Naive thymus-derived CD4-positive, alpha-beta T cell (primary cell): ENCODE measurements around the gene IGF2R. TPM values are rescaled to one million over a fixed set of nuclear protein-coding genes. Genes with fewer than 3 reads are reported as not detected.

Source experiments
- ATAC-seq: fragments of 150-1000 bp; cut with Tn5 transposase; 2 replicates; pipeline ENCODE4 v1.10.0; 2021; ENCODE audit warnings: mild to moderate bottlenecking, moderate library complexity
- CTCF ChIA-PET: fragments of 350-600 bp; sonication (Branson Sonifier 250); formaldehyde crosslinking; loops from one replicate; lab custom pipeline; 2021; ENCODE audit warnings: antibody characterized with exemption; lab: Charles Lee
- POLR2A ChIA-PET: fragments of 350-600 bp; sonication (Branson Sonifier 250); formaldehyde crosslinking; loops from one replicate; lab custom pipeline; 2021; ENCODE audit warnings: antibody characterized with exemption, inconsistent platforms; lab: Charles Lee
- DNase-seq, 9 donors: peaks; one replicate each; pipeline versions ENCODE4 v3.0.0 to v3.0.0-alpha.2; 2020 to 2022; ENCODE audit warnings: mixed read lengths in 1 of 9
- H3K27ac ChIP-seq: one replicate; pipeline ENCODE4 v1.7.0; 2013; ENCODE audit warnings: mild to moderate bottlenecking, low read depth, low read length, moderate library complexity
- H3K27me3 ChIP-seq, 2 donors: one replicate each; pipeline ENCODE4 v1.7.0; 2013; ENCODE audit warnings: low read length in 2 of 2, mild to moderate bottlenecking in 2 of 2, moderate library complexity in 2 of 2; ENCODE audit not compliant: control insufficient read depth in 2 of 2, insufficient read depth in 2 of 2
- H3K36me3 ChIP-seq, 3 experiments: 1 replicate in 2 of 3; 2 replicates in 1 of 3; pipeline ENCODE4 v1.7.0; 2013; ENCODE audit warnings: low read length in 3 of 3, mild to moderate bottlenecking in 3 of 3, moderate library complexity in 1 of 3; ENCODE audit not compliant: insufficient read depth in 3 of 3, control insufficient read depth in 2 of 3
- H3K4me1 ChIP-seq, 2 donors: one replicate each; pipeline ENCODE4 v1.7.0; 2013; ENCODE audit warnings: low read length in 2 of 2, mild to moderate bottlenecking in 2 of 2, moderate library complexity in 1 of 2; ENCODE audit not compliant: control insufficient read depth in 2 of 2, insufficient read depth in 2 of 2
- H3K4me3 ChIP-seq: 2 replicates; pipeline ENCODE4 v1.7.0; 2013; ENCODE audit warnings: mild to moderate bottlenecking, low read length
- H3K9me3 ChIP-seq, 3 experiments: 1 replicate in 2 of 3; 2 replicates in 1 of 3; pipeline ENCODE4 v1.7.0; 2013; ENCODE audit warnings: low read length in 3 of 3; ENCODE audit not compliant: control insufficient read depth in 2 of 3
- H3K27ac Mint-ChIP-seq, 9 donors: one replicate each; pipeline ENCODE4 v1.8.0; 2020 to 2022; ENCODE audit warnings: mixed read lengths in 9 of 9, mild to moderate bottlenecking in 8 of 9, moderate library complexity in 5 of 9, inconsistent platforms in 2 of 9
- H3K27me3 Mint-ChIP-seq, 5 donors: one replicate each; pipeline ENCODE4 v1.8.0; 2021 to 2022; ENCODE audit warnings: mixed read lengths in 5 of 5, mild to moderate bottlenecking in 1 of 5
- H3K36me3 Mint-ChIP-seq, 5 donors: one replicate each; pipeline ENCODE4 v1.8.0; 2020 to 2022; ENCODE audit warnings: mixed read lengths in 5 of 5, mild to moderate bottlenecking in 3 of 5, inconsistent platforms in 1 of 5
- H3K4me1 Mint-ChIP-seq, 7 donors: one replicate each; pipeline ENCODE4 v1.8.0; 2020 to 2022; ENCODE audit warnings: mixed read lengths in 7 of 7, mild to moderate bottlenecking in 3 of 7, inconsistent platforms in 1 of 7
- H3K4me3 Mint-ChIP-seq, 10 donors: one replicate each; pipeline ENCODE4 v1.8.0; 2020 to 2022; ENCODE audit warnings: mild to moderate bottlenecking in 10 of 10, mixed read lengths in 10 of 10, moderate library complexity in 6 of 10, inconsistent platforms in 2 of 10
- H3K9me3 Mint-ChIP-seq, 11 donors: one replicate each; pipeline ENCODE4 v1.8.0; 2020 to 2022; ENCODE audit warnings: mixed read lengths in 11 of 11, mild to moderate bottlenecking in 4 of 11, inconsistent platforms in 1 of 11, moderate library complexity in 1 of 11
- intact Hi-C, 2 donors: fragments of 100-400 bp; cut with micrococcal nuclease; formaldehyde crosslinking; loops; one replicate each; pipeline ENCODE4 v1.15.1; 2023
- polyA plus RNA-seq, 2 donors: library from polyadenylated mRNA; unstranded; fragments of 300-500 nt; fragmentation: Illumina TruSeq; gene quantifications; one replicate each; pipeline ENCODE4 v1.2.3, GENCODE V29; 2021
- total RNA-seq, 6 experiments: library from RNA in 5 of 6; stranded (reverse) in 5 of 6; gene quantifications; 1 replicate in 5 of 6; 2 replicates in 1 of 6; pipeline ENCODE4 v1.2.3 and lab custom pipeline; 2021 to 2026

IGF2R gene
- total and polyA plus RNA-seq, 7 experiments from 2014 or later, result 8.7 to 79.2 (median 70.4) TPM

DNA sequence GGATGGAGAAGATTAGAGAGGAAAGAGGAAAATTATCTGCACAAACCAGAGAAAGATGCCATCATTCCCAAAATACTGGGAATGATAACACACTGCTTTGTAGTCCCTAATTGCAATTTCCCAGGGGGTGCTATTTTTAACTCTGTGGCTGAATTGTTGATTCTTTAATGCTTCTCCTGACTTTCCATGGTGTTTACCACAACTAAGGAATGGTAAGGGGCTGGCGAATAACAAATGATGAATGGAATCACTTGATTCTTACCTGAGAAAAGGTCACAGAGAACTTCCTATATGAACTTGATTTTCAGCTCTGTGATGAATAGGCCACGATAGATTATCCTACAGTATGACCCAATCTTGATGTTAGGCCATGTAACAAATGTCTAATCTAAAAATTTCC is 22.0 kb upstream of the IGF2R start:
- ATAC-seq, result no peak
- Histone ChIP-seq H3K36me3 (no peaks in the 10 kb centered on the region), H3K4me3 (no peak overlapping the region), H3K27ac (no peak overlapping the region), H3K9me3 (peaks cover 0 to 5% (median 0%) of the 10 kb centered on the region in 3 experiments), H3K4me1 (no peaks in the 10 kb centered on the region), H3K27me3 (no peaks in the 10 kb centered on the region)
- Mint-ChIP-seq H3K36me3 (peaks cover 6 to 12% (median 6%) of the 10 kb centered on the region in 5 donors), H3K27me3 (peaks cover 0 to 18% (median 5%) of the 10 kb centered on the region in 5 donors), H3K9me3 (peaks cover 3 to 28% (median 7%) of the 10 kb centered on the region in 11 donors), H3K27ac (no peak overlapping the region), H3K4me3 (no peak overlapping the region), H3K4me1 (peaks cover 0 to 2% (median 0%) of the 10 kb centered on the region in 7 donors)
- intact Hi-C loops, result loop anchor here in 1 of 2 donors (10.0 kb wide), 1 partner anchor 692 kb away; no protein-coding TSS in a partner anchor
- no peak for DNase-seq
- CTCF ChIA-PET, result interaction anchor here (0.6 kb wide), 1 partner anchor 17 kb away, joined by 3 read pairs; no protein-coding TSS in a partner anchor
- POLR2A ChIA-PET, result no interaction called here

DNA sequence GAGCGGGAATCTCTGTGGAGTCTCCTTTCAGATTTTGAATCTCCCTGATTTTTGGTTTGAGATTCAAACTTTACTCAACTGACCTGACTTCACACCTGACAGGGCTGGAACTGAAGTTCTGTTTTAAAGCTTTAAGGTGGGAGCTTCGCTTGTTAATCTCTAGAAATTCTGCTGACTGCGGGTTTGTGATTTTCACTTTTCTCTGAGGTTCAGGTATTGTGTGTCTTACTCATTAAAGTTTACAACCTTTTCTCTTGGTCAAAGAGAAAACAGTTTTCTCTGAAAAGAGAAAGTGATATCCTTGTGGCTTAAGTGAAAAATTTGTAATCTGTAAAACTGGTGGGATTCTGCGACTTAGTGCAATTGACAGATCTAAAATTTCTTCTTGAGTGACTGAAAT is 20.7 kb upstream of the IGF2R start:
- CTCF ChIA-PET, result no interaction called here
- Mint-ChIP-seq H3K27ac (no peak overlapping the region), H3K27me3 (peaks cover 0 to 12% (median 0%) of the 10 kb centered on the region in 5 donors)

GRCh38 chr6:159951772-159952171 is 17.1 kb upstream of the IGF2R start:
- DNase-seq (no peak), ATAC-seq (no peak)
- Mint-ChIP-seq H3K27ac (no peak overlapping the region), H3K4me3 (no peak overlapping the region), H3K36me3 (no peaks in the 10 kb centered on the region), H3K9me3 (no peaks in the 10 kb centered on the region), H3K27me3 (peaks cover 0 to 16% (median 0%) of the 10 kb centered on the region in 5 donors), H3K4me1 (no peaks in the 10 kb centered on the region)
- Histone ChIP-seq H3K4me3 (no peak overlapping the region), H3K27ac (no peak overlapping the region), H3K27me3 (no peaks in the 10 kb centered on the region), H3K9me3 (no peaks in the 10 kb centered on the region), H3K4me1 (no peaks in the 10 kb centered on the region), H3K36me3 (no peaks in the 10 kb centered on the region)
- ChIA-PET POLR2A (no interaction called here), CTCF (interaction anchor here (0.9 kb wide), 1 partner anchor 10 kb away, joined by 3 read pairs; no protein-coding TSS in a partner anchor)
- intact Hi-C loops, result no loop called here

More for the DNA sequence above, 20.7 kb upstream of the IGF2R start:
- DNase-seq, result no peak
- Histone ChIP-seq H3K4me1 (no peaks in the 10 kb centered on the region), H3K4me3 (no peak overlapping the region), H3K9me3 (peaks cover 0 to 5% (median 0%) of the 10 kb centered on the region in 3 experiments), H3K36me3 (no peaks in the 10 kb centered on the region), H3K27ac (no peak overlapping the region), H3K27me3 (no peaks in the 10 kb centered on the region)
- peaks cover 1 to 21% (median 7%) of the 10 kb centered on the region in 11 donors for H3K9me3 Mint-ChIP-seq
- H3K36me3 Mint-ChIP-seq, result peaks cover 6 to 12% (median 6%) of the 10 kb centered on the region in 5 donors
- no peak overlapping the region for H3K4me3 Mint-ChIP-seq
- intact Hi-C loops, result loop anchor here in 1 of 2 donors (10.0 kb wide), 1 partner anchor 693 kb away; no protein-coding TSS in a partner anchor
- POLR2A ChIA-PET, result no interaction called here
- ATAC-seq, result no peak
- H3K4me1 Mint-ChIP-seq, result no peaks in the 10 kb centered on the region

DNA sequence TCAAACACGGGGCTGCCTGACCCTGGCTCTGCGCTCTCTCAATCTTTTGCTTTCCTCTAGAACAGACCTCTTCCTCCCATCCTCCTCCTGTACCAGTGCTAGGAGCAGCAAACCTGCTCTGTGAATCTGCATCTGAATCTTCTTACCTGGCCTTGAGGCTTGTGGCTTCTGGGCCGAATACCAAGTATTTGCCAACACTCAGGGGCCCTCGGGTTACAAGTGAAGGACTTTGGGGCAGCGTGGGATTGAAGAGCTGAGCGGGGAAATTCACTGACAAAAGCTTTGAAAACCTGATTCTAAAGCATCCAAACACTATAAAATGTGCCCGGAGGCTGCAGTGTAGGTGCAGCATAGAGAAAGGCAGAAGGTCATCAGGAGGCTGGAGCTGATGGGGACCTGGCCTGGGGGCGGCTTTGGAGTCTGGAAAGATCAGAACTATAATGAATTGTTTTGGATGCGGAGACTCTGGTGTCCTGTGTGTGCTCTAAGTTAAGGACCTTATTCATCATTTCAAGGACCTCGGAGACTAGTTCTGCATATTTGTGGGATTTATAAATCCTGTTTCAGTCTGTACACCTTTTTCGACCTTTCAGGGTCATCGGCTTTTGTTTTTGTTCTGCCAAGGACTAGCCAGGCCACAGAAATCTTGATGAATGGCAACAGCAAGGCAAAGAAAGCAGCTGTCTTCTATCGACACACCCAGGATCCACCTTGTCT is 16.4 kb upstream of the IGF2R start:
- Mint-ChIP-seq H3K27me3 (peaks cover 0 to 16% (median 0%) of the 10 kb centered on the region in 5 donors), H3K36me3 (no peaks in the 10 kb centered on the region), H3K4me3 (no peak overlapping the region), H3K4me1 (no peaks in the 10 kb centered on the region), H3K27ac (no peak overlapping the region), H3K9me3 (no peaks in the 10 kb centered on the region)
- POLR2A ChIA-PET, result no interaction called here
- H3K27me3 ChIP-seq, result no peaks in the 10 kb centered on the region
- CTCF ChIA-PET, result no interaction called here
- DNase-seq, result no peak
- no peak for ATAC-seq
- H3K4me3 ChIP-seq, result no peak overlapping the region
- no peaks in the 10 kb centered on the region for H3K9me3 ChIP-seq
- H3K27ac ChIP-seq, result no peak overlapping the region
- intact Hi-C loops, result no loop called here
- no peaks in the 10 kb centered on the region for H3K36me3 ChIP-seq
- no peaks in the 10 kb centered on the region for H3K4me1 ChIP-seq

- Mint-ChIP-seq H3K36me3 (no peaks in the 10 kb centered on the region), H3K27me3 (peaks cover 0 to 16% (median 0%) of the 10 kb centered on the region in 5 donors), H3K4me1 (no peaks in the 10 kb centered on the region), H3K9me3 (no peaks in the 10 kb centered on the region), H3K4me3 (no peak overlapping the region), H3K27ac (no peak overlapping the region)
- no peak overlapping the region for H3K27ac ChIP-seq
- no peak overlapping the region for H3K4me3 ChIP-seq
- ATAC-seq, result peak; percentile 75
- no peaks in the 10 kb centered on the region for H3K4me1 ChIP-seq
- no peaks in the 10 kb centered on the region for H3K36me3 ChIP-seq
- DNase-seq, result no peak
- intact Hi-C loops, result no loop called here
- no peaks in the 10 kb centered on the region for H3K27me3 ChIP-seq
- ChIA-PET POLR2A (no interaction called here), CTCF (no interaction called here)
- H3K9me3 ChIP-seq, result no peaks in the 10 kb centered on the region
Measured at GRCh38 chr6:159953091-159953601, 15.7 kb upstream of the IGF2R start.

- Histone ChIP-seq H3K27me3 (no peaks in the 10 kb centered on the region), H3K9me3 (no peaks in the 10 kb centered on the region), H3K4me1 (no peaks in the 10 kb centered on the region), H3K36me3 (no peaks in the 10 kb centered on the region), H3K27ac (no peak overlapping the region), H3K4me3 (no peak overlapping the region)
- intact Hi-C loops, result no loop called here
- H3K36me3 Mint-ChIP-seq, result no peaks in the 10 kb centered on the region
- H3K9me3 Mint-ChIP-seq, result no peaks in the 10 kb centered on the region
- peaks cover 0 to 9% (median 0%) of the 10 kb centered on the region in 5 donors for H3K27me3 Mint-ChIP-seq
- ChIA-PET CTCF (no interaction called here), POLR2A (no interaction called here)
- no peak overlapping the region for H3K27ac Mint-ChIP-seq
- H3K4me1 Mint-ChIP-seq, result peaks cover 0 to 8% (median 0%) of the 10 kb centered on the region in 7 donors
- H3K4me3 Mint-ChIP-seq, result no peak overlapping the region
- DNase-seq (no peak), ATAC-seq (no peak)
Measured at GRCh38 chr6:159955945-159956361, 12.9 kb upstream of the IGF2R start.
